Measurements from ENCODE around the gene KXD1. TPM values are rescaled to one million over a fixed set of nuclear protein-coding genes. Genes with fewer than 3 reads are reported as not detected.

KXD1 gene
- total RNA-seq = 132 and 141 TPM in 2 replicates

- Mint-ChIP-seq H3K27me3 (ENCODE audit: low read depth) (no peaks in the 10 kb centered on the region), H3K36me3 (ENCODE audit: low read depth) (peaks cover 24% of the 10 kb centered on the region), H3K4me3 (ENCODE audit: low read depth) (peak within 1 kb of the TSS; percentile 93), H3K27ac (peak within 1 kb of the TSS; percentile 96), H3K9me3 (no peaks in the 10 kb centered on the region), H3K4me1 (ENCODE audit: low read depth) (peaks cover 16% of the 10 kb centered on the region)
- intact Hi-C loops (cut with micrococcal nuclease) = loop anchor here (1.0 to 2.0 kb wide), 3 partner anchors 13 to 35 kb away; partner anchors contain the start of genes ELL and UBA52
- peak; percentile 99 for DNase-seq (ENCODE audit: low spot score)
These were observed at the start of gene KXD1 for GRCh38 chr19:18557411-18558201. Gene KXD1 (plus strand): TSS chr19:18557870. CDS start chr19:18562057, 4,187 bp downstream.

GRCh38 chr19:18508585-18508984 lies 49.1 kb upstream of the KXD1 start:
- intact Hi-C loops (cut with micrococcal nuclease) = no loop called here
- H3K4me3 Mint-ChIP-seq (ENCODE audit: low read depth) = no peak overlapping the region
- H3K27ac Mint-ChIP-seq = no peak overlapping the region
- H3K9me3 Mint-ChIP-seq = no peaks in the 10 kb centered on the region
- no peak for DNase-seq (ENCODE audit: low spot score)
- H3K4me1 Mint-ChIP-seq (ENCODE audit: low read depth) = peaks cover 42% of the 10 kb centered on the region
- H3K27me3 Mint-ChIP-seq (ENCODE audit: low read depth) = no peaks in the 10 kb centered on the region
- peaks cover 2% of the 10 kb centered on the region for H3K36me3 Mint-ChIP-seq (ENCODE audit: low read depth)

GRCh38 chr19:18510216-18510615 lies 47.5 kb upstream of the KXD1 start:
- H3K9me3 Mint-ChIP-seq = no peaks in the 10 kb centered on the region
- peaks cover 2% of the 10 kb centered on the region for H3K36me3 Mint-ChIP-seq (ENCODE audit: low read depth)
- intact Hi-C loops (cut with micrococcal nuclease) = no loop called here
- H3K4me1 Mint-ChIP-seq (ENCODE audit: low read depth) = peaks cover 29% of the 10 kb centered on the region
- H3K27ac Mint-ChIP-seq = no peak overlapping the region
- no peaks in the 10 kb centered on the region for H3K27me3 Mint-ChIP-seq (ENCODE audit: low read depth)
- no peak for DNase-seq (ENCODE audit: low spot score)
- H3K4me3 Mint-ChIP-seq (ENCODE audit: low read depth) = no peak overlapping the region

- Mint-ChIP-seq H3K4me1 (ENCODE audit: low read depth) (peaks cover 8% of the 10 kb centered on the region), H3K9me3 (no peaks in the 10 kb centered on the region), H3K27me3 (ENCODE audit: low read depth) (no peaks in the 10 kb centered on the region), H3K36me3 (ENCODE audit: low read depth) (peaks cover 2% of the 10 kb centered on the region), H3K4me3 (ENCODE audit: low read depth) (no peak overlapping the region), H3K27ac (no peak overlapping the region)
- DNase-seq (ENCODE audit: low spot score) = no peak
- intact Hi-C loops (cut with micrococcal nuclease) = no loop called here
These were observed 43.8 kb upstream of the KXD1 start for GRCh38 chr19:18513868-18514267.

- no peak for DNase-seq (ENCODE audit: low spot score)
- Mint-ChIP-seq H3K4me1 (ENCODE audit: low read depth) (peaks cover 10% of the 10 kb centered on the region), H3K27me3 (ENCODE audit: low read depth) (no peaks in the 10 kb centered on the region), H3K36me3 (ENCODE audit: low read depth) (peaks cover 2% of the 10 kb centered on the region), H3K4me3 (ENCODE audit: low read depth) (no peak overlapping the region), H3K27ac (no peak overlapping the region), H3K9me3 (no peaks in the 10 kb centered on the region)
- intact Hi-C loops (cut with micrococcal nuclease) = no loop called here
These were observed 42.6 kb upstream of the KXD1 start for GRCh38 chr19:18514800-18515682.

GRCh38 chr19:18515959-18516358 lies 41.7 kb upstream of the KXD1 start:
- Mint-ChIP-seq H3K27ac (no peak overlapping the region), H3K9me3 (no peaks in the 10 kb centered on the region), H3K27me3 (ENCODE audit: low read depth) (no peaks in the 10 kb centered on the region), H3K36me3 (ENCODE audit: low read depth) (peaks cover 3% of the 10 kb centered on the region), H3K4me1 (ENCODE audit: low read depth) (peaks cover 14% of the 10 kb centered on the region), H3K4me3 (ENCODE audit: low read depth) (no peak overlapping the region)
- intact Hi-C loops (cut with micrococcal nuclease) = no loop called here
- DNase-seq (ENCODE audit: low spot score) = no peak

- Mint-ChIP-seq H3K4me3 (ENCODE audit: low read depth) (no peak overlapping the region), H3K4me1 (ENCODE audit: low read depth) (peaks cover 15% of the 10 kb centered on the region), H3K27ac (no peak overlapping the region), H3K36me3 (ENCODE audit: low read depth) (peaks cover 5% of the 10 kb centered on the region), H3K27me3 (ENCODE audit: low read depth) (no peaks in the 10 kb centered on the region), H3K9me3 (no peaks in the 10 kb centered on the region)
- intact Hi-C loops (cut with micrococcal nuclease) = no loop called here
- no peak for DNase-seq (ENCODE audit: low spot score)
These were observed 40.1 kb upstream of the KXD1 start for GRCh38 chr19:18517606-18518005.

- intact Hi-C loops (cut with micrococcal nuclease) = no loop called here
- Mint-ChIP-seq H3K9me3 (no peaks in the 10 kb centered on the region), H3K27ac (no peak overlapping the region), H3K4me1 (ENCODE audit: low read depth) (peaks cover 11% of the 10 kb centered on the region), H3K27me3 (ENCODE audit: low read depth) (no peaks in the 10 kb centered on the region), H3K36me3 (ENCODE audit: low read depth) (peaks cover 3% of the 10 kb centered on the region), H3K4me3 (ENCODE audit: low read depth) (no peak overlapping the region)
- DNase-seq (ENCODE audit: low spot score) = no peak
These were observed 39.0 kb upstream of the KXD1 start for GRCh38 chr19:18518639-18519038.

GRCh38 chr19:18519962-18520847 lies 37.5 kb upstream of the KXD1 start:
- H3K4me3 Mint-ChIP-seq (ENCODE audit: low read depth) = peak overlapping the region; percentile 95
- H3K27me3 Mint-ChIP-seq (ENCODE audit: low read depth) = no peaks in the 10 kb centered on the region
- intact Hi-C loops (cut with micrococcal nuclease) = loop anchor here (2.0 kb wide), 1 partner anchor 49 kb away; no protein-coding TSS in a partner anchor
- peak; percentile 60 for DNase-seq (ENCODE audit: low spot score)
- H3K9me3 Mint-ChIP-seq = no peaks in the 10 kb centered on the region
- peaks cover 11% of the 10 kb centered on the region for H3K4me1 Mint-ChIP-seq (ENCODE audit: low read depth)
- peak overlapping the region; percentile 88 for H3K27ac Mint-ChIP-seq
- peaks cover 3% of the 10 kb centered on the region for H3K36me3 Mint-ChIP-seq (ENCODE audit: low read depth)

- Mint-ChIP-seq H3K27ac (peak overlapping the region; percentile 88), H3K4me1 (ENCODE audit: low read depth) (peaks cover 11% of the 10 kb centered on the region), H3K27me3 (ENCODE audit: low read depth) (no peaks in the 10 kb centered on the region), H3K9me3 (no peaks in the 10 kb centered on the region), H3K36me3 (ENCODE audit: low read depth) (peaks cover 3% of the 10 kb centered on the region), H3K4me3 (ENCODE audit: low read depth) (peak overlapping the region; percentile 95)
- intact Hi-C loops (cut with micrococcal nuclease) = loop anchor here (2.0 kb wide), 1 partner anchor 50 kb away; no protein-coding TSS in a partner anchor
- DNase-seq (ENCODE audit: low spot score) = peak; percentile 21
These were observed 36.6 kb upstream of the KXD1 start for GRCh38 chr19:18520848-18521691.

GRCh38 chr19:18521692-18522123 lies 36.0 kb upstream of the KXD1 start, which contains the start of gene ELL:
Gene ELL (minus strand): TSS chr19:18522070. CDS start chr19:18522055, 15 bp downstream.
- DNase-seq (ENCODE audit: low spot score) = no peak
- peaks cover 3% of the 10 kb centered on the region for H3K36me3 Mint-ChIP-seq (ENCODE audit: low read depth)
- H3K27me3 Mint-ChIP-seq (ENCODE audit: low read depth) = no peaks in the 10 kb centered on the region
- peak within 1 kb of the TSS; percentile 88 for H3K27ac Mint-ChIP-seq
- H3K9me3 Mint-ChIP-seq = no peaks in the 10 kb centered on the region
- peaks cover 11% of the 10 kb centered on the region for H3K4me1 Mint-ChIP-seq (ENCODE audit: low read depth)
- intact Hi-C loops (cut with micrococcal nuclease) = loop anchor here (1.0 to 2.0 kb wide), 8 partner anchors 23 to 398 kb away; partner anchors contain the start of genes COPE, DDX49, KXD1 and REX1BD
- H3K4me3 Mint-ChIP-seq (ENCODE audit: low read depth) = peak within 1 kb of the TSS; percentile 95
